ENCODE results near the gene RFC2. TPM values are rescaled to one million over a fixed set of nuclear protein-coding genes. Genes with fewer than 3 reads are reported as not detected.
"Not testable (repeated sequence)": the region's sequence is repeated elsewhere in the genome, so short reads cannot be mapped to it uniquely, and the experiment has no call there.

Gene RFC2
- polyA plus RNA-seq, 10 donors, result 26.7 to 38.3 (median 33.6) TPM

- DNase-seq, result no peak
Observed at GRCh38 chr7:74220229-74220628, 34.0 kb downstream of the RFC2 start.

DNA sequence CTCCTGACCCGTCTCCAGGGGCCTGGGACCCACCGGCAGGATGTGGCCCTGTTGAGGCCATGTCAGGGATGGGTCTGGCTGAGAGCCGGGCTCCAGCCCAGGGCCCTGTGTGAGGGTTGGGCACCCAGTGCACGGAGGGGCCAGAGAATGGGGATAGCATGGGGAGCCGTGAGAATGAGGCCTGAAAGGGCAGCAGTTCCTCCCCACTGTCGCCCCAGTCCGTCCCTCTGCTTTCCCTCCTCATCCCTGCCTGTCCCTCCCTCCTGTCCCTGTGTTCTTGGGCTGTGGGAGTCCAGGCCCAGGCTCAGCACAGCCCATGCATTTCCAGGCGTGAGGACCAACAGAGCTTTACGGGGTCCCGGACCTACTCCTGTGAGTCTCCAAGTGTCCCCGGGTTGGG lies 34.8 kb downstream of the RFC2 start:
- no peak for DNase-seq

DNA sequence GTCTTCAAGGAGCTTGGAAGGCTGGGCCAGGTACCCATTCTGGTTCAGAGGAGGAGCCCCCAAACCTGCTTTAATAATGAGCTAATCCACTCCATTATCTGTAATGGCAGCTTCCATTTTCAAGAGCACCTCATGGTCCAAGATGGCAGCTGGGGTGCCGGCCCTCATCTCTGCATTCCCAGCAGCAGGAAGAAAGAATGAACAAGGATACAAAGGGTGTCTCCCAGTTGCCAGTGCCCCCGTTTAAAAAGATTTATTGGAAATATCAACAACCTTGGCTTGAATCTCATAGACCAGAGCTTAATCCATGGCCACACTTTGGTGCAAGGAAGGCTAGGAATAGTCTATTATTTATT lies 35.9 kb downstream of the RFC2 start:
- no peak for DNase-seq

DNA sequence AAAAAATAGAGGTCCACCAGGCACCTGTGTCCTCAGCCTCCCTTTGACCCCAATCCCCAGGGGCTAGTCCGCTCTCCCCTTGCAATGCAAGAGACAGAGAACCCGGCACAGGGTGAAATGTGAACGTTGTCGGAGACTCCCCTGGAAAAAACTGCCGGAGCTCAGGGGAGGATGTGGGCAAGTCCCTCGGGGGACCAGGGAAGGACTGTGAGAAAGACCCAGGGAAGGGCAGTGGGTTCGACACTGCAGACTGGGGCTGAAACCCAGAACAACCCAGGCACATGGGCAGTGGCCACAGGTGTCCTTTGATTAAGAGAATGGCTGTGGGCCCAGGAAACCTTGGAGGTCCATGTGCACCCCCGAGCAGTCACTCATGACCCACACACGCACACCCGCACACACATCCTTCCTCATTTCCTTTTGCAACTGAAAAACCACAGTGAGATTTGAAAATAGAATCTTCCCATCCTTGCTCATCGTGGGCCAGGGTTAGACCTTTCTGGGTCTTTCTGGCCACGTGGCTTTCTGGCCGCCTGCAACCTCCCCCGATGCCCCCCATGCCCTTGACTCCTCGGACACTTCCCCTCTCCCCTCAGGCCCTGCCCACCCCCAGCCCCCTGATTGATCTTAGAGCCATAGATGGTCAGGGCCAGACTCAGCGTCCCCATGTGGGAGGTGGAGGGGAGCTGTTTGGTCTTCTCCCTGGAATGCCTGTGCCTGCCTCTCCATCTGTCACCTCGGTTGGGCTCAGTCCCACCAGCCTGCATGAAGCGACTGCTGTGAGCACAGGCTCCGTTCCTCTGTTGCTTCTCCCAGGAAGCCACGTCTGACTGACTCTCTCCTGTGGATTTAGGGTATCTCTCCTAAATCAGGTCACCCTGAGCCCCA lies 36.5 kb downstream of the RFC2 start:
- peak in 1 of 3 donors; percentile 40 for DNase-seq

GRCh38 chr7:74216361-74216761 lies 37.8 kb downstream of the RFC2 start:
- DNase-seq, result no peak

DNA sequence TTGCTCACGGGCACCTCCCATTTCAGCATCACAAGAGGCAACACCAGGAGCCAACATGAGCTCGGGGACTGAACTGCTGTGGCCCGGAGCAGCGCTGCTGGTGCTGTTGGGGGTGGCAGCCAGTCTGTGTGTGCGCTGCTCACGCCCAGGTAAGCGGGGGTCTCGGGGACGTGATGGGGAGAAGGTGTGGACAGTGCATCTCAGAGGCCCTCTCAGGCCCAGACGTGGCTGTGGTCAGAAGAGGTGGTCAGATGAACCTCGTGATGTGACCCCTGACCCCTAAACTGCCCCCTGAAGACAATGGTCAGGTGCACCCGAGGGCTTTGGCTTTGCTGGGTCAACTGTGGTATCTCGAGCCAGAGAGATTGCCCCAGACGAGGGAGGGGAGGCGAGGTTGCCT lies 38.3 kb downstream of the RFC2 start:
- DNase-seq, result no peak

DNA sequence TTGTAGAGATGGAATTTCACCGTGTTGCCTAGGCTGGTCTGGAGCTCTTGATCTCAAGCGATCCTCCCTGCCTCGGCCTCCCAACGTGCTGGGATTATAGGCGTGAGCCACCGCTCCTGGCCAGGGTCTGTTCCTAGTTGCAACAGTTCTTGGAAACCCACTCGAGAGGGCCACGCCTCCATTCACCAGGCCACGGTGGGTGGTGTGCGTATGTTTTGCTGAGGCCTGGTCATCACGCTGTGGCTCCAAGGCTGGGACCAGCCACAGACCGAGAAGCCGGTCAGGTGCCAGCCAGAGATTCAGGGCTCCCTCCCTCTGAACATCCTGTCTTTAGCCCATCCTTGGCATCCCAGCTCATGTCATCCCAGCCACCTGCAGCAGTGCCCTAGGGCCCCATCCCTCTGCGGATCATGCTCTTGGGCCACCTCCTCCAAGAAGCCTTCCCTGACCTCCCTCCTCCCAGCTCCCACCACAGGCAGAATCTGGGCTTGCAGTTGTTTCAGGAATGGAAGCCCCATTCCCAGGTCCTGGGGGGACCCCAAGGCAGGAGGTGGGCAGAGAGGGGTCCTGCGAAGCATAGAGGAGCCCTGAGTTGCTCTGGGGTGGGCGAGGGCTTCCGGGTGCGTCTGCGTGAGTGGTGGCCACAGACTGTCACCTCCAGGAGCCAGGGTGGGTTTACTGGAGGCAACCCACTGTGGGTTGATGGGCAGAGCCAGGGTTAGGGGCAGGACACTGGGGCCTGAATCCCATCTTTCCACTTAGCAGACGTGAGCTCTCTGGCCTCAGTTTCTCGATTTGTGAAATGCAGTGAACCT lies 39.2 kb downstream of the RFC2 start:
- DNase-seq, result no peak

DNA sequence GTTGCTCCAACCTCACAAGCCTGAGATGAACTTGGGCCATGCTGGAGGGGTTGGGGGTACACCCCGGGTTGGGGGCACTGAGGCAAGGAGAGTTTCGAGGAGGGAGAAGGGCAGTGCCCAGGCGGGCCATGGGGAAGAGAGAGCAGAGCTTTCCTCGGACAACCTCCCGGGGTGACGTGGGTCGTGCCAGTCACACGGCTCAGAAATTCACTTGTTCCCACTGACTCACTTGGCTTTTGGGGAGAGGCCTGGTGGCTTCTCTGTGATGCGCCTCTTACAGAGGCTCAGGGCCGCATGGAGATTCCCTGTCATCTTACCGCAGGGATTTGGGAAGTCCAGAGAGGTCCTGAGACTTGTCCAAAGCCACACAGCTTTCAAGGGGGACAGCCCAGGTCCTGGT lies 41.5 kb downstream of the RFC2 start:
- DNase-seq, result no peak

GRCh38 chr7:74208241-74208640 lies 46.0 kb downstream of the RFC2 start:
- DNase-seq, result not testable (repeated sequence)

- DNase-seq, result no peak
Observed at GRCh38 chr7:74207586-74207985, 46.6 kb downstream of the RFC2 start.

- DNase-seq, result peak; percentile 60 to 91 (median 81)
Observed at GRCh38 chr7:74206589-74207120, 47.5 kb downstream of the RFC2 start.

- not testable (repeated sequence) for DNase-seq
Observed at GRCh38 chr7:74206052-74206451, 48.1 kb downstream of the RFC2 start.

DNA sequence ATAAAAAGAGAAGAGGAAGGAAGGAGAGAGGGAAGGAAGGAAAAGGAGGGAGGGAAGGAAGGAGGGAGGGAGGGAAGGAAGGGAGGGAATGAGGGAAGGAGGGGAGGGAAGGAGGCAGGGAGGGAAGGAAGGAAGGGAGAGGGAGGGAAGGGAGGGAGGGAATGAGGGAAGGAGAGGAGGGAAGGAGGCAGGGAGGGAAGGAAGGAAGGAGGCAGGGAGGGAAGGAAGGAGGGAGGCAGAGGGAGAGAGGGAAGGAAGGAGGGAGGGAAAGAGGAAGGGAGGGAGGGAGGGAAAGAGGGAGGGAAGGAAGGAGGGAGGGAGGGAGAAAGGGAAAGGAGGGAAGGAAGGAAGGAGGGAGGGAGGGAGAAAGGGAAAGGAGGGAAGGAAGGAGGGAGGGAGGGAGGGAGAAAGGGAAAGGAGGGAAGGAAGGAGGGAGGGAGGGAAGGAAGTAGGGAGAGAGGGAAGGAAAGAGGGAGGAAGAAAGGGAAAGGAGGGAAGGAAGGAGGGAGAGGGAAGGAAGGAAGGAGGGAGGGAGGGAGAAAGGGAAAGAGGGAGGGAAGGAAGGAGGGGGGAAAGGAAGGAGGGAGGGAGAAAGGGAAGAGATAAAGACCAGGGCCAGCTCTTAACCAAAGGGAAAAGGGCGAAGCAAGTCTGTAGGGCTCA lies 50.1 kb downstream of the RFC2 start:
- DNase-seq, result no peak

DNA sequence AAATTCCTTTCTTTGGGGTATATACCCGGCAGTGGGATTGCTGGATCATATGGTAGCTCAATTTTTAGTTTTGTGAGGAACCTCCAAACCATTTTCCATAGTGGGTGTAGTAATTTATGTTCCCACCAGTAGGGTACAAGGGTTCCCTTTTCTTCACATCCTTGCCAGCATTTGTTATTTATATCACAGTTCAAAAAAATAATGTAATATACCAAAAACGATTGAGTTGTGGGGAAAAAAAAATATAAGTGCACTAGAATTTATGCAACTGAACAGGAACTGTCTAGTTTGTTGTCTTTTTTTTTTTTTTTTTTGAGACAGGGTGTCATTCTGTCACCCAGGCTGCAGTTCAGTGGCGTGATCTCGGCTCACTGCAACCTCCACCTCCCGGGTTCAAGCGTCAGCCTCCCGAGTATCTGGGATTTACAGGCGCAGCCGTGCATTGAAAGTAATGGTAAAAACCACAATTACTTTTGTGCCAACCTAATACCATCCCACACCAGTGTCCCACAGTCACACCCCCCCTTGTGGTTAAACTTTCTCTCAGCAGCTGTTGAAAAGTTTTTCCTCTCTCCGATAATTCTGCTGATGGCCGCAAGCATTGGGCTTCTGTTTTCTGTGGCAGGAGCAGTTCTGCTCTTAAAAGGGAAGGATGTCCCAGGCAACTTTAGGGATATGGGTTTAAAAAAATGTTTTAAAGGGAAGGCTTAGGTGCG lies 51.2 kb downstream of the RFC2 start:
- DNase-seq, result peak in 1 of 3 donors; percentile 65

GRCh38 chr7:74199551-74200355 lies 54.4 kb downstream of the RFC2 start:
- DNase-seq, result no peak

DNA sequence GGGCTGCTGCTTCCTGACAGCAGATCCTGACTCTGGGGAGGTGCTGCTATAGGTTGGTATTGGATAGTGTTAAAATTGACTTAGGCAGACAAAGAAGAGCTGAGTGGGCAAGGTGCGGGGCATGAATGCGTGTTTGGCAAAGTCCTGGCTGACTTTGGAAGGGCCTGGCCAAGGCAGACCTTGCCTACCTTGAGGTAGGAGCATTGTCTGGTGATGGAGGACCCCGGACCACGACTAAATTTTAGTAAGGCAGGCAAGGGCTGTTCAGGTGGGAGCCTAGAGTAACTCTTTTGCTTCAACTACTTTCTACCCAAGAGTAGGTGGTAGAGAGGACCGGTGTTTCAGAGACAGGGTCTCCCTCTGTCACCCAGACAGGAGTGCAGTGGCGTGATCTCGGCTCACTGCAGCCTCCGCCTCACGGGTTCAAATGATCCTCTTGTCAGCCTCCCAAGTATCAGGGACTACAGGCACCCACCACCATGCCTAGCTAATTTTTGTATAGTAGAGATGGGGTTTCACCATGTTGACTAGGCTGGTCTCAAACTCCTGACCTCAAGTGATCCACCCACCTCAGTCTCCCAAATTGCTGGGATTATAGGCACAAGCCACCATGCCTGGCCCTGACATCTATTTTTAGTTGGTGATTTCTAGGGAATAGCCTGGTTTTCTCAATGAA lies 56.6 kb downstream of the RFC2 start:
- DNase-seq, result no peak

GRCh38 chr7:74195968-74196654 lies 58.1 kb downstream of the RFC2 start:
- not testable (repeated sequence) for DNase-seq

DNA sequence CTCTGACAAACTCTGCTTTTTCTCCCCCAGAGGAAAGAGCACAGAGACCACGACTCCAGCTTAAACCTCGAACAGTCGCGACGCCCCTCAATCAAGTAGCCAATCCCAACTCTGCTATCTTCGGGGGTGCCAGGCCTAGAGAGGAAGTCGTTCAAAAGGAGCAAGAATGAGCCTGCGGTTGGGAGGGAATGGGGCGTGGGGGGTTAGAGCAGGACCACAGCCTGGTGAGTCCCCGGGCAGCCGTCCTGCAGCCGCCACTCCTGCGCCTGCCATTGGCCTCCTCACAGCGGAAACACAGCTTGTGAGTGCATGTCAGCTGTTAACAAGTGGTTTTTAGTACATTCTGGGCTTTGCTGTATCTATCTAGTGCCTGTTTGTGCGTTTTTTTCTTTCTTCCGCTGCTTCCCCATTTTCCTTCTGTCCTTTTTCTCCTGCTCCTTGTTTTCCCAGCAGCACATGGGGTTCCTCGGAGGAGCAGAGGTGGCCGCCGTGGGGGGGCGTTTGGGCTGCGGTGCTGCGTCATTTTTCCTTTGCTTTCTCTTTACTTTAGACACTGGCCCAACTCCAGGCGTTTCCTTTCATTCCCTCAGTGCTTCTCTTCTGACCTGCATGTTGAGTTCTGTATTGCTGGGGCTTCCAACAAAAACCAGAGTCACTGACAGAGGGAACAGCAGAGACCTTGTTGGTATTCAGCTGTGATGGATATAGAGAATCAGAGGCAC lies 58.9 kb downstream of the RFC2 start:
- DNase-seq, result not testable (repeated sequence)

DNA sequence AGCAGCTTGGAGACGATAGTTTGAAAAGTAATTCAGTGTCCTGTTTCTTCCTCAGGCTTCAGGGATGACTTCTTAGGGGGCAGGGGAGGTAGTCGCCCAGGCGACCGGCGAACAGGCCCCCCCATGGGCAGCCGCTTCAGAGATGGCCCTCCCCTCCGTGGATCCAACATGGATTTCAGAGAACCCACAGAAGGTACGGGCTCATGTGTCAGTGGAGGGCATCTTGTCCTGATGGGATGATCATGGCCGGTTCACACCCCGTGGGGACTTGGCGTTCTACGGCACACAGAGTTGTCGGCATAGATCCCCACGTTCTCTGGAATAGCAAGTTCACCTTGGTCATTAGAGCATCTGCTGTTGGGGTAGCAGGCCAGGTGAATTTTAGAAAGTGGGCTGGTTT lies 59.5 kb downstream of the RFC2 start:
- no peak for DNase-seq
